Type B pancreatic cell (in vitro differentiated cells): ENCODE measurements around the gene CERS6. TPM values are rescaled to one million over a fixed set of nuclear protein-coding genes. Genes with fewer than 3 reads are reported as not detected.

ENCODE experiments used
- DNase-seq: peaks from one replicate; pipeline ENCODE4 v3.0.0; 2021; ENCODE audit warnings: mixed read lengths; ENCODE audit not compliant: unreplicated experiment; ENCODE audit errors: extremely low spot score
- H3K27ac Mint-ChIP-seq: 2 replicates; pipeline ENCODE4 v1.8.0; 2021; ENCODE audit warnings: mild to moderate bottlenecking, mixed read lengths
- H3K27me3 Mint-ChIP-seq: 2 replicates; pipeline ENCODE4 v1.8.0; 2021; ENCODE audit warnings: mixed read lengths
- H3K36me3 Mint-ChIP-seq: 2 replicates; pipeline ENCODE4 v1.8.0; 2021; ENCODE audit warnings: mixed read lengths
- H3K4me1 Mint-ChIP-seq: one replicate; pipeline ENCODE4 v1.8.0; 2021; ENCODE audit warnings: mixed read lengths; ENCODE audit not compliant: unreplicated experiment
- H3K4me3 Mint-ChIP-seq: 2 replicates; pipeline ENCODE4 v1.8.0; 2021; ENCODE audit warnings: mild to moderate bottlenecking, mixed read lengths
- H3K9me3 Mint-ChIP-seq: 2 replicates; pipeline ENCODE4 v1.8.0; 2021; ENCODE audit warnings: mixed read lengths
- CTCF ChIP-seq: fragments of 200-600 bp; sonication (generic); conservative IDR thresholded peaks from 2 replicates; pipeline ENCODE4 v1.5.0; 2021; ENCODE audit warnings: antibody characterized with exemption, mild to moderate bottlenecking
- total RNA-seq: library from RNA; stranded (reverse); gene quantifications from 2 replicates; pipeline ENCODE4 v1.2.1, GENCODE V29; 2021; ENCODE audit warnings: low replicate concordance

CERS6 gene
- total RNA-seq, 1 donor from 2014 or later = 43.0 TPM

DNA sequence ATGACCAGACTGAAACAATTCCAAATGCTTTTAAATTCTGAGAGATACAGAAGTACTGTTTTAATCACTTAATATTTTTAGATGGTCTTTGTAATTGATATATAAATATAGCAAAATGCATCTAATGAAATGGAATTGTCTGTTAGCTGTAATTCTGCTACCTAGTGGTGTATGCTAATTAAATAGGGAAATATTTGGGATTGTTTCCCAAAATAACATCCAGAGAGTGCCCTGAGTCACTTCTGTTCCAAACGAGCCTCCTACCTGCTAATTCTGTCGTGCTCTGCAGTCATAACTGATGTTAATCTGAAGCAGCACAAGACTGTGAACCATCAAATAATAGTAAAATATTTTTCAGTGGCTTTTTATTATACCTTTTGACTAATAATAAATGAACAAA, 274.9 kb downstream of the CERS6 start:
- no peak for TF ChIP-seq CTCF
- H3K27me3 Mint-ChIP-seq = no peaks in the 10 kb centered on the region
- no peak overlapping the region for H3K27ac Mint-ChIP-seq
- peaks cover 28% of the 10 kb centered on the region for H3K36me3 Mint-ChIP-seq
- no peak for DNase-seq
- no peaks in the 10 kb centered on the region for H3K9me3 Mint-ChIP-seq
- H3K4me1 Mint-ChIP-seq = peaks cover 34% of the 10 kb centered on the region
- no peak overlapping the region for H3K4me3 Mint-ChIP-seq

GRCh38 chr2:168731616-168732015, 275.5 kb downstream of the CERS6 start:
- no peak for DNase-seq
- Mint-ChIP-seq H3K9me3 (no peaks in the 10 kb centered on the region), H3K36me3 (peaks cover 24% of the 10 kb centered on the region), H3K27me3 (no peaks in the 10 kb centered on the region), H3K27ac (no peak overlapping the region), H3K4me1 (peaks cover 35% of the 10 kb centered on the region), H3K4me3 (no peak overlapping the region)
- no peak for TF ChIP-seq CTCF

DNA sequence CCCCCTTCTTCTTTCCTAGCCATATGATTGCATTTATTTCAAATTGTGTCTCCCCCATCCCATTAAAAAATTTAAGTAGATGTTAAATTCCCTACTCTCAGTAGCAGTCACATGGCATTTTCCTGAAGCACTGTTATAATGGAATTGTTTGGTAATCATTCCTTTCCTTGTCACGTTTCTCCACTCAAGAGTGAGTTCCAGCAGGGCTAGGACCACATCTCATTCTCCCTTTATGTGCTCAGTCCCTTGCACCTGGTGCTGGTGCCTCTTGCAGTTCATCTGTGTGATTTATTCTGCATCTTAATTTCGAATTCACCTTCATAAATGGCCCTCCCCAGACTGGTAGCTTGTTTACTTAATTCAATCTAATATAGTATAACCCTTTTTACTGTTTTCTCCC, 276.0 kb downstream of the CERS6 start:
- Mint-ChIP-seq H3K27me3 (no peaks in the 10 kb centered on the region), H3K27ac (no peak overlapping the region), H3K36me3 (peaks cover 24% of the 10 kb centered on the region), H3K4me3 (no peak overlapping the region), H3K9me3 (no peaks in the 10 kb centered on the region), H3K4me1 (peaks cover 40% of the 10 kb centered on the region)
- no peak for DNase-seq
- TF ChIP-seq CTCF = no peak

GRCh38 chr2:168732506-168732905, 276.4 kb downstream of the CERS6 start:
- Mint-ChIP-seq H3K4me3 (no peak overlapping the region), H3K27me3 (no peaks in the 10 kb centered on the region), H3K36me3 (peaks cover 24% of the 10 kb centered on the region), H3K4me1 (peaks cover 44% of the 10 kb centered on the region), H3K9me3 (no peaks in the 10 kb centered on the region), H3K27ac (no peak overlapping the region)
- no peak for TF ChIP-seq CTCF
- DNase-seq = no peak

DNA sequence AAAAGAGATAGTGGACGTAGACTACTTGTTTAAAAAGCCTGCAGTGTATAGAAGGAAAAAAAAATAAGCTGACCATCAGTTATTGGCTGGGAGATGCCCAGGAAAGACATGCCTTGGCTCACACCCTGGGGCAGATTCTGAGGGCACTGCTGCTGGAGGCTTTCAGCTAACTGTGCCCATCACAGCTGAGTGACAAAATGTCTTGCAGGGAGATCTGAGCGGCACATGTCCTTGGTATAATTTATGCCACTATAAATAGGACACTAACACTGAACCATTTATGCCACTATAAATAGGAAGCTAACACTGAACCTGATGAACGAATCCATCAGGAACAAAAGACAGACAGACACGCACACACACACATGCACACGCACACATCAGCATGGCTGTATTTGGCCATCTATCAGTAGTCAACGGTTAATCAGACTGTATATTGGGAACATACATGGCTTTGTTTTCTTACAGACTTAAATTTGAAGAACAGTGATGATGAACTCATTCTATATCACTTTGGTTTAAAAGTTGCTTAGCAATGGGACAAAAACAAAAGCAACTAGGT, 278.2 kb downstream of the CERS6 start:
- DNase-seq = no peak
- Mint-ChIP-seq H3K27me3 (no peaks in the 10 kb centered on the region), H3K27ac (no peak overlapping the region), H3K4me1 (peaks cover 41% of the 10 kb centered on the region), H3K4me3 (no peak overlapping the region), H3K9me3 (no peaks in the 10 kb centered on the region), H3K36me3 (peaks cover 17% of the 10 kb centered on the region)
- TF ChIP-seq CTCF = no peak
